ENCODE measurements around the gene PPP1R12C. TPM values are rescaled to one million over a fixed set of nuclear protein-coding genes. Genes with fewer than 3 reads are reported as not detected.

Gene PPP1R12C
- total RNA-seq, 4 donors from 2014 or later: 113 to 512 (median 193) TPM

DNA sequence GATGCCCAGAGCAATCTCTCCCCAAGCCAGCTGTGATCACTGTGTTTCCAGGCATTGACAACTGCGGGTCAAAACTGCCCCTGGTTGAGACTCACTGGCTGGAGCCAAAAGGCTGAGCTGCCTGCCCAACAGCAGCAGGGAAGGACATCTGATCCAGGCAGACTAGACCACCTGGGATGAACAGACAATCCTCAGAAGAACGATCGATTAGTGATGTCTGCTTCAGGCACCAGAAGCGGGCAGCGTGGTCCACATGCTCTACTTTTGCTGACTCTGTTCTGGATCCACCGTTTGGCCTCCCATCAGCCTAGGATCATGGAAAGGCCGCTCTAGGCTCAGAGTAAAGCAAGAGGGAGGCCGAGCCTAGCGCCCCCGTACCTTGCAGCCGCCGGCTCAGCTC is 69.5 kb downstream of the PPP1R12C start:
- H3K36me3 ChIP-seq: peaks cover 0 to 76% (median 0%) of the 10 kb centered on the region in 3 donors
- H3K4me3 ChIP-seq: no peak overlapping the region
- DNase-seq: no peak
- H3K27me3 ChIP-seq: no peaks in the 10 kb centered on the region
- TF ChIP-seq, protein P1, sequence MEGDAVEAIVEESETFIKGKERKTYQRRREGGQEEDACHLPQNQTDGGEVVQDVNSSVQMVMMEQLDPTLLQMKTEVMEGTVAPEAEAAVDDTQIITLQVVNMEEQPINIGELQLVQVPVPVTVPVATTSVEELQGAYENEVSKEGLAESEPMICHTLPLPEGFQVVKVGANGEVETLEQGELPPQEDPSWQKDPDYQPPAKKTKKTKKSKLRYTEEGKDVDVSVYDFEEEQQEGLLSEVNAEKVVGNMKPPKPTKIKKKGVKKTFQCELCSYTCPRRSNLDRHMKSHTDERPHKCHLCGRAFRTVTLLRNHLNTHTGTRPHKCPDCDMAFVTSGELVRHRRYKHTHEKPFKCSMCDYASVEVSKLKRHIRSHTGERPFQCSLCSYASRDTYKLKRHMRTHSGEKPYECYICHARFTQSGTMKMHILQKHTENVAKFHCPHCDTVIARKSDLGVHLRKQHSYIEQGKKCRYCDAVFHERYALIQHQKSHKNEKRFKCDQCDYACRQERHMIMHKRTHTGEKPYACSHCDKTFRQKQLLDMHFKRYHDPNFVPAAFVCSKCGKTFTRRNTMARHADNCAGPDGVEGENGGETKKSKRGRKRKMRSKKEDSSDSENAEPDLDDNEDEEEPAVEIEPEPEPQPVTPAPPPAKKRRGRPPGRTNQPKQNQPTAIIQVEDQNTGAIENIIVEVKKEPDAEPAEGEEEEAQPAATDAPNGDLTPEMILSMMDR (IDR thresholded peaks at IDR 0.05): no peak
- no peak for TF ChIP-seq POLR2A (IDR thresholded peaks at IDR 0.05)
- no peak overlapping the region for H3K27ac ChIP-seq
- H3K9me3 ChIP-seq: no peaks in the 10 kb centered on the region
- H3K4me1 ChIP-seq: no peaks in the 10 kb centered on the region

DNA sequence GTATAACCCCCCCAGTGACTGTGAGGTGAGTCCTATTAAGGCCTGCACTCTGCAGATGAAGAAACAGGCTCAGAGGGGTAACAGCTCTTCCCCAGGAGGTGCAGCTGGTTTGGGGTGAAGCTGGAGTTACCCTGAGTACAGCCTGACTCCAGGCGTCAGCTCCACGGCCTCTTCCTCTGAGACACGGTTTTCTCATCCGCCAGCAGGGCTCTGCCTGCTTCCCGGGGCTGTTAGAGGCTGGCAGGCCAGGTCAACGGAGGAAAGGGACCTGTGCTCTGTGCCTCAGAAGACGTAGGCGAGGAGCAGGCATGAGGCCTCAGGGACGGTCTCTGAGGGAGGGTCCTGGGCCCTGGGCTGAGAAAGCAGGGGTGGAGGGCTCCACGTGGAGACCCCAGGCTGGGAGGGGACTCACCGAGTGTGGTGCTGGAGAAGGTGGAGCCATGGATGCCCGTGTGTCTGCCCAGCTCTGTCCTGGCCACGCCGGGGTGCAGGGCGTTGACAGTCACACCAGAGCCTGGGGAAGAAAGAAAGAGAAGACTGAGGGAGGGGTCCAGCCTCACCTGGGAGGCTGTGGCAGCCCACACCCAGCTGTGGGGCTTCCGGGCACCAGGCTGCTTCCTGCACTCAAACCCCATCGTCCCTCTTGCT is 70.3 kb downstream of the PPP1R12C start:
- TF ChIP-seq, protein P1 (IDR thresholded peaks at IDR 0.05): no peak
- no peak for TF ChIP-seq POLR2A (IDR thresholded peaks at IDR 0.05)
- no peak overlapping the region for H3K27ac ChIP-seq
- H3K27me3 ChIP-seq: no peaks in the 10 kb centered on the region
- no peak overlapping the region for H3K4me3 ChIP-seq
- H3K4me1 ChIP-seq: peaks cover 0 to 6% (median 0%) of the 10 kb centered on the region in 4 donors
- no peak for DNase-seq
- peaks cover 0 to 84% (median 0%) of the 10 kb centered on the region in 3 donors for H3K36me3 ChIP-seq
- H3K9me3 ChIP-seq: no peaks in the 10 kb centered on the region

- Histone ChIP-seq H3K4me3 (no peak overlapping the region), H3K4me1 (peaks cover 0 to 9% (median 0%) of the 10 kb centered on the region in 4 donors), H3K36me3 (peaks cover 0 to 82% (median 0%) of the 10 kb centered on the region in 3 donors), H3K27ac (no peak overlapping the region), H3K9me3 (no peaks in the 10 kb centered on the region), H3K27me3 (no peaks in the 10 kb centered on the region)
- no peak for DNase-seq
- TF ChIP-seq POLR2A (IDR thresholded peaks at IDR 0.05): no peak
- TF ChIP-seq, protein P1 (IDR thresholded peaks at IDR 0.05): no peak
Measured at GRCh38 chr19:55044771-55045716, 72.4 kb downstream of the PPP1R12C start.

DNA sequence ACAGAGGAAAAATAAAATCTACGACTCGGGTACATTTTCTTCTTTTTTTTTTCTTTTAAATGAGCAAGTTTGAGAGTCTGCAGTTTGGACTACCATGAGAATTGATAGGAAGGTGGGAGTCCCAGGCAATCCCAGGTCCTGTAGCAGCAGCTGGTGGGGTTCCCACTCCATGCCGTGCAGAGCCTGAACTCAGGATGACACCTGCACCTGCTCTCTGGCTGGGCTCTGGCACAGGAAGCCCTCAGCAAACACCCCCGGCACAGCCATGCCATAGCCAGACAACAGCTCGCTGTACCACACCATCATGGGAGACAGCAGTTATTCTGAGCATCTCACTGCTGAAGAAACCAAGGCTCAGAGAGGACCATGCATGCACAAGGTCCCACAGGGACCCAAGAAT is 73.2 kb downstream of the PPP1R12C start:
- TF ChIP-seq POLR2A (IDR thresholded peaks at IDR 0.05): no peak
- TF ChIP-seq, protein P1 (IDR thresholded peaks at IDR 0.05): no peak
- Histone ChIP-seq H3K27me3 (no peaks in the 10 kb centered on the region), H3K27ac (no peak overlapping the region), H3K9me3 (no peaks in the 10 kb centered on the region), H3K4me3 (no peak overlapping the region), H3K36me3 (peaks cover 0 to 78% (median 0%) of the 10 kb centered on the region in 3 donors), H3K4me1 (peaks cover 0 to 9% (median 0%) of the 10 kb centered on the region in 4 donors)
- DNase-seq: no peak

GRCh38 chr19:55042688-55043087 is 74.7 kb downstream of the PPP1R12C start:
- Histone ChIP-seq H3K9me3 (no peaks in the 10 kb centered on the region), H3K36me3 (peaks cover 0 to 62% (median 0%) of the 10 kb centered on the region in 3 donors), H3K4me1 (peaks cover 0 to 9% (median 0%) of the 10 kb centered on the region in 4 donors), H3K27me3 (no peaks in the 10 kb centered on the region), H3K4me3 (no peak overlapping the region), H3K27ac (no peak overlapping the region)
- no peak for DNase-seq
- no peak for TF ChIP-seq POLR2A (IDR thresholded peaks at IDR 0.05)
- TF ChIP-seq, protein P1 (IDR thresholded peaks at IDR 0.05): no peak

Measured in Peyer's patch (tissue), 4 donors.